ENCODE results near the gene SALL3.
"Not testable (repeated sequence)": the region's sequence is repeated elsewhere in the genome, so short reads cannot be mapped to it uniquely, and the experiment has no call there.

SALL3 gene

GRCh38 chr18:78939105-78939504 is 40.5 kb upstream of the SALL3 start:
- no peak for DNase-seq (ENCODE audit: extremely low read depth, low read depth)
- no peak for TF ChIP-seq CTCF (IDR thresholded peaks at IDR 0.05; ENCODE audit: low read depth, low read length)

- no peak for TF ChIP-seq CTCF (IDR thresholded peaks at IDR 0.05; ENCODE audit: low read depth, low read length)
- no peak for DNase-seq (ENCODE audit: extremely low read depth, low read depth)
Observed at GRCh38 chr18:78939734-78940494, 39.7 kb upstream of the SALL3 start.

GRCh38 chr18:78942236-78942635 is 37.4 kb upstream of the SALL3 start:
- DNase-seq (ENCODE audit: extremely low read depth, low read depth): not testable (repeated sequence)

- TF ChIP-seq CTCF (IDR thresholded peaks at IDR 0.05; ENCODE audit: low read depth, low read length): no peak
- DNase-seq (ENCODE audit: extremely low read depth, low read depth): no peak
Observed at GRCh38 chr18:78945628-78946027, 34.0 kb upstream of the SALL3 start.

- TF ChIP-seq CTCF (IDR thresholded peaks at IDR 0.05; ENCODE audit: low read depth, low read length): no peak
- no peak for DNase-seq (ENCODE audit: extremely low read depth, low read depth)
Observed at GRCh38 chr18:78947291-78947690, 32.3 kb upstream of the SALL3 start.

- no peak for TF ChIP-seq CTCF (IDR thresholded peaks at IDR 0.05; ENCODE audit: low read depth, low read length)
- DNase-seq (ENCODE audit: extremely low read depth, low read depth): no peak
Observed at GRCh38 chr18:78948221-78948620, 31.4 kb upstream of the SALL3 start.

- no peak for TF ChIP-seq CTCF (IDR thresholded peaks at IDR 0.05; ENCODE audit: low read depth, low read length)
- DNase-seq (ENCODE audit: extremely low read depth, low read depth): no peak
Observed at GRCh38 chr18:78948707-78949106, 30.9 kb upstream of the SALL3 start.

- TF ChIP-seq CTCF (IDR thresholded peaks at IDR 0.05; ENCODE audit: low read depth, low read length): no peak
Observed at GRCh38 chr18:78949216-78949615, 30.4 kb upstream of the SALL3 start.

More at GRCh38 chr18:78949216-78949615, 30.4 kb upstream of the SALL3 start:
- no peak for DNase-seq (ENCODE audit: extremely low read depth, low read depth)

Measured in AG09319 (cell line).